ENCODE results near the gene AHCY.

DNA sequence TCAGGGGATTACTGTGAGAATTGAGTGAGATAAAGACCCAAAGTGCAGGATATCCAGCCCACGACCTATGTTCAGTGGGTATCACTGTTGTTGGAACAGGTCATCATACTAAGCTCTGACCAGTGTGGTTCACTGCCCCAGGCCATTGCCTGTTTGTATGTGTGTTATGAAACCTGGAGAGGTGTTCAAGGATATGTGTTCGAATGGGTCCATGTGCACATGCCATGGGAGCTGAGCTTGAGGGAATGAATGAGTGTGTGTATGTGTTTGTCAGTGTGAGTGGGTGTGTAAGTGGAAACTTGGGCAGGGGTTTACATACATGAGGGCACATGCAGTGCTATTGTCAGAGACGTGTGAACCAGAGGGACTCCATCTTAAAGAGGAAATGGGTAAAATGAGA, 17.7 kb upstream of the AHCY start:
- TF ChIP-seq, protein P1, sequence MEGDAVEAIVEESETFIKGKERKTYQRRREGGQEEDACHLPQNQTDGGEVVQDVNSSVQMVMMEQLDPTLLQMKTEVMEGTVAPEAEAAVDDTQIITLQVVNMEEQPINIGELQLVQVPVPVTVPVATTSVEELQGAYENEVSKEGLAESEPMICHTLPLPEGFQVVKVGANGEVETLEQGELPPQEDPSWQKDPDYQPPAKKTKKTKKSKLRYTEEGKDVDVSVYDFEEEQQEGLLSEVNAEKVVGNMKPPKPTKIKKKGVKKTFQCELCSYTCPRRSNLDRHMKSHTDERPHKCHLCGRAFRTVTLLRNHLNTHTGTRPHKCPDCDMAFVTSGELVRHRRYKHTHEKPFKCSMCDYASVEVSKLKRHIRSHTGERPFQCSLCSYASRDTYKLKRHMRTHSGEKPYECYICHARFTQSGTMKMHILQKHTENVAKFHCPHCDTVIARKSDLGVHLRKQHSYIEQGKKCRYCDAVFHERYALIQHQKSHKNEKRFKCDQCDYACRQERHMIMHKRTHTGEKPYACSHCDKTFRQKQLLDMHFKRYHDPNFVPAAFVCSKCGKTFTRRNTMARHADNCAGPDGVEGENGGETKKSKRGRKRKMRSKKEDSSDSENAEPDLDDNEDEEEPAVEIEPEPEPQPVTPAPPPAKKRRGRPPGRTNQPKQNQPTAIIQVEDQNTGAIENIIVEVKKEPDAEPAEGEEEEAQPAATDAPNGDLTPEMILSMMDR (IDR thresholded peaks at IDR 0.05), result no peak
- TF ChIP-seq EP300 (IDR thresholded peaks at IDR 0.05) (no peak), POLR2A (IDR thresholded peaks at IDR 0.05) (no peak)
